Transverse colon (tissue), 3 donors: Measurements from ENCODE around the gene KRT6B.

ENCODE experiments used
- POLR2A ChIP-seq: fragments of 450-650 bp; IDR thresholded peaks from one replicate; pipeline ENCODE4 v1.6.1; 2016; ENCODE audit warnings: antibody characterized with exemption, mild to moderate bottlenecking, moderate library complexity
- TF ChIP-seq, protein P1 (sequence below), 5 experiments: fragments of 200-600 bp in 3 of 5; fragments of 450-650 bp in 2 of 5; sonication (generic) in 3 of 5; IDR thresholded peaks; 1 replicate in 2 of 5; 2 replicates in 3 of 5; pipeline ENCODE4 v1.5.1; 2016 to 2017; ENCODE audit warnings: antibody characterized with exemption in 5 of 5, inconsistent platforms in 3 of 5, mild to moderate bottlenecking in 2 of 5, moderate library complexity in 1 of 5

DNA sequence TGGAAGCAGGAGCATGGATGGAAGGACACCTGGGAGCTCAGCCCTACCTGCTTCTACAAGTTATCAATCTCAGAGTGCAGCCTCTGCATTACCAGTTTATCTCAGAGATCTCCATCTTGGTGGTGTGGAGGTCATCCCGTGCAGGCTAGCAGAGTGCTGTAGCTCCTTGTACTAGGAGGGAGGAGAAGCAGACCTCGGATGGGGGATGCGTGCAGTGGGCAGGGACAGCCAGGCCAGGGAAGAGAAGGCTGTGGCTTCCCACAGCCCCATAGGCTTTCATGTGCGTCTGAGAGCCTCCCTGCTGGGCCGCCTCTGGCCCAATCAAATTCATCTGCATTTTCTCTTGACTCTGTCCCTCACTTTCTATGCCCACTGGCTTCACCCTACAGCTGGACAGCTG is 37.0 kb downstream of the KRT6B start:
- TF ChIP-seq, protein P1, sequence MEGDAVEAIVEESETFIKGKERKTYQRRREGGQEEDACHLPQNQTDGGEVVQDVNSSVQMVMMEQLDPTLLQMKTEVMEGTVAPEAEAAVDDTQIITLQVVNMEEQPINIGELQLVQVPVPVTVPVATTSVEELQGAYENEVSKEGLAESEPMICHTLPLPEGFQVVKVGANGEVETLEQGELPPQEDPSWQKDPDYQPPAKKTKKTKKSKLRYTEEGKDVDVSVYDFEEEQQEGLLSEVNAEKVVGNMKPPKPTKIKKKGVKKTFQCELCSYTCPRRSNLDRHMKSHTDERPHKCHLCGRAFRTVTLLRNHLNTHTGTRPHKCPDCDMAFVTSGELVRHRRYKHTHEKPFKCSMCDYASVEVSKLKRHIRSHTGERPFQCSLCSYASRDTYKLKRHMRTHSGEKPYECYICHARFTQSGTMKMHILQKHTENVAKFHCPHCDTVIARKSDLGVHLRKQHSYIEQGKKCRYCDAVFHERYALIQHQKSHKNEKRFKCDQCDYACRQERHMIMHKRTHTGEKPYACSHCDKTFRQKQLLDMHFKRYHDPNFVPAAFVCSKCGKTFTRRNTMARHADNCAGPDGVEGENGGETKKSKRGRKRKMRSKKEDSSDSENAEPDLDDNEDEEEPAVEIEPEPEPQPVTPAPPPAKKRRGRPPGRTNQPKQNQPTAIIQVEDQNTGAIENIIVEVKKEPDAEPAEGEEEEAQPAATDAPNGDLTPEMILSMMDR (IDR thresholded peaks at IDR 0.05) = no peak
- TF ChIP-seq POLR2A = no peak
